Measurements from ENCODE around the gene GNB1L.

Gene GNB1L

DNA sequence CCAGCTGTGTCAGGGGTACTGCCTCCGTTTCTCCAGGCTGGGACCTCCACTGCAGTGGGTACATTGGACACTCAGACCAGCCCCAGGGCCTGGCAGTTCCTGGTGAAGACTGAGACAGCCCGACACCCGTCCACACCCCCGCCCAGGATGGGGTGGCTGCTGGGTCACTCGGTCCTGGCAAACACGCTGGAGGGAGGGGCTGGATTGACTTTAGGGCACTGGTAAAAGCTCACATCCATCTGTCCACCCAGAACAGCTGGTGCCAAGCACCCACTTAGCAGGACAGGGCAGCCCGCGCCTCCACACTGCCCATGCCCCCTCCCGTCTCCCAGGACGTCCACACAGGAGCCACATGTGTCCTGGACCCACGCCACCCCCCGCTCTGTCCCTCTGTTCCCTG lies 104.8 kb downstream of the GNB1L start:
- TF ChIP-seq, protein P1, sequence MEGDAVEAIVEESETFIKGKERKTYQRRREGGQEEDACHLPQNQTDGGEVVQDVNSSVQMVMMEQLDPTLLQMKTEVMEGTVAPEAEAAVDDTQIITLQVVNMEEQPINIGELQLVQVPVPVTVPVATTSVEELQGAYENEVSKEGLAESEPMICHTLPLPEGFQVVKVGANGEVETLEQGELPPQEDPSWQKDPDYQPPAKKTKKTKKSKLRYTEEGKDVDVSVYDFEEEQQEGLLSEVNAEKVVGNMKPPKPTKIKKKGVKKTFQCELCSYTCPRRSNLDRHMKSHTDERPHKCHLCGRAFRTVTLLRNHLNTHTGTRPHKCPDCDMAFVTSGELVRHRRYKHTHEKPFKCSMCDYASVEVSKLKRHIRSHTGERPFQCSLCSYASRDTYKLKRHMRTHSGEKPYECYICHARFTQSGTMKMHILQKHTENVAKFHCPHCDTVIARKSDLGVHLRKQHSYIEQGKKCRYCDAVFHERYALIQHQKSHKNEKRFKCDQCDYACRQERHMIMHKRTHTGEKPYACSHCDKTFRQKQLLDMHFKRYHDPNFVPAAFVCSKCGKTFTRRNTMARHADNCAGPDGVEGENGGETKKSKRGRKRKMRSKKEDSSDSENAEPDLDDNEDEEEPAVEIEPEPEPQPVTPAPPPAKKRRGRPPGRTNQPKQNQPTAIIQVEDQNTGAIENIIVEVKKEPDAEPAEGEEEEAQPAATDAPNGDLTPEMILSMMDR (IDR thresholded peaks at IDR 0.05; ENCODE audit: extremely low read depth, missing control alignments): no peak
- DNase-seq (ENCODE audit: low spot score): no peak

- TF ChIP-seq, protein P1 (IDR thresholded peaks at IDR 0.05; ENCODE audit: extremely low read depth, missing control alignments): no peak
- DNase-seq (ENCODE audit: low spot score): no peak
Observed at GRCh38 chr22:19748991-19749664, 105.5 kb downstream of the GNB1L start.

DNA sequence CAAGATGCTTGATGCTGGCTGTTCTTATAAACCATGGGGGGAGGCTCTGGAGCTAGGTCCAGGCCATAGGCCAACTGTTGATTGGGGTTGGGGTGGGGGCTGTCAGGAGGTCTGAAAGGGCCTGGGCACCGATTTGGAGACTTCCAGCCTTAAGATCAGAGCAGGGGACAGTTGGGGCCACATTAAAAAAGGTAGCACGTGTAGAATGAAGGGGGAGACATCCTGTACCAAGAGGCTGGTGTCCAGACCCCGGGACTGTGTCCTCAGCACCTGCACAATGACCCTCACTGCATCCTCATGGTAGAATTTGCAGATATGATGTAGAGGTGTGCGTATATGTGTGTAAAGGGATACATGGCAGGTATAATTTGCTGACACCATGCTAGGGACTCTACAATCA lies 106.5 kb downstream of the GNB1L start:
- DNase-seq (ENCODE audit: low spot score): no peak
- TF ChIP-seq, protein P1 (IDR thresholded peaks at IDR 0.05; ENCODE audit: extremely low read depth, missing control alignments): no peak

GRCh38 chr22:19747551-19747950 lies 107.1 kb downstream of the GNB1L start:
- TF ChIP-seq, protein P1 (IDR thresholded peaks at IDR 0.05; ENCODE audit: extremely low read depth, missing control alignments): no peak
- no peak for DNase-seq (ENCODE audit: low spot score)

- TF ChIP-seq, protein P1 (IDR thresholded peaks at IDR 0.05; ENCODE audit: extremely low read depth, missing control alignments): no peak
- no peak for DNase-seq (ENCODE audit: low spot score)
Observed at GRCh38 chr22:19746726-19747125, 107.9 kb downstream of the GNB1L start.

DNA sequence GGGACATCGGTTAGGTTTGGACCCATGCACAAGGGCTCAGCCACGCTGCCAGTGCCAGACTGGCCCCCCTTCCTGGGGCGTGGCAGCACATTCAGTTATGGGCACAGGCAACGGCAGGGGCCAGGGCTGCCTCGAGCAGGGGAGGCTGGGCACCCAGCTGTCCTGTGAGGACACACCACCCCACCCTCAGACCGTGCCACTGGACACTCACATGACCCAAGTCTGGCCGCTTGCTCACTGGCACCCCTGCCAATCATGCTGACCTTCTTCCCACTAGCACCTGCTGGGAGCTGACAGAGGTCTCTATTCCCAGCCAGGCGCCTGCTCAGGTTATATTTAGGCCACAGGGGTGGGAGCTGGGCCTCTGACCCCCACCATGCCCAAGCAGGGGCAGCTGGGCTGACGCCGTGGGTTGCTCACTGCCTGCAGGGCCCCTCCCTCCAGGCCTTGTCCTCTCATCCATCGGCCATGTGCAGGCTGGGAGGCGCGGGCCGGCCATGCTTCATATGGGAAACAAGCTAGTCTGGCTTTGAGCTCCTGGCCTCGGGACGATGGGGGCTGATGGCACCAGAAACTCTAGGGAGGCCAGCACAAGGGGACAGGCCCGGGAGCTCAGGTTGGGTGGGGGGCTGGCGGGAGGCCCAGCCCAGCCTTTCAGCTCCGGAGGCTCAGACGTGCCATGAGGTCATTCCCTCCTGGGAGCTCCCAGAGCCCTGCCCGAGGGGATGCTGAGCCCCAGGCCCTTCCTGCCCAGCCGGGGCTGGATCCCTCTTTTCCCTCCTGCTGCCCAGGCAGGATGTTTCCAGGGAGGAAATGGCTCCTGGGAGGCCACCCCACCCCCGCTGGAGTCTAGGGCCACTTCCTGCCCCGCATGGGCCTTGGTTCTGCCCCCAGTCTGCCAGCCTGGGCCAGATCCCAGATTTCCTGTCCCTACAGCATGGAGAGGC lies 109.2 kb downstream of the GNB1L start:
- TF ChIP-seq, protein P1 (IDR thresholded peaks at IDR 0.05; ENCODE audit: extremely low read depth, missing control alignments): no peak
- DNase-seq (ENCODE audit: low spot score): no peak

All from GM20000 (cell line).